HG02973 (cell line): ENCODE results near the gene FRZB.

Experiments used
- ATAC-seq: cut with Tn5 transposase; IDR thresholded peaks from one replicate; pipeline ENCODE4 v1.9.1; 2021; ENCODE audit warnings: moderate library complexity; ENCODE audit not compliant: unreplicated experiment

The FRZB gene

GRCh38 chr2:182807319-182807718 is 59.1 kb downstream of the FRZB start:
- no peak for ATAC-seq

- no peak for ATAC-seq
Measured at GRCh38 chr2:182804128-182804527, 62.3 kb downstream of the FRZB start.

DNA sequence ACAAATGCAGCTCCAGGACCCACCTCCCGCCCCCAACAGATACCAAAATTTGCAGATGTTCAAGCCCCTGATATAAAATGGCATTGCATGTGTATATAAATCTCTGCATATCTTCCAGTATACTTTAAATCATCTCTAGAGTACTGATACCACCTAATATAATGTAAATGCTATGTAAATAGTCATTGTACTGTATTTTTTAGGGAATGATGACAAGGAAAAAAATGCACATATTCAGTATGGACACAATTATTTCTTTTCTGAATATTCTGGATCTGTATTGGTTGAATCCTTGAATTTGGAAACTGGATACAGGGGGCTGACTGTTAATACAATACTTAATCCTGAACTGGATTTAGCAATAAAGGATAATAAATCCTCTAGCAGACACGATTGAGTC is 67.7 kb downstream of the FRZB start:
- no peak for ATAC-seq

- no peak for ATAC-seq
Measured at GRCh38 chr2:182792441-182792840, 74.0 kb downstream of the FRZB start.

DNA sequence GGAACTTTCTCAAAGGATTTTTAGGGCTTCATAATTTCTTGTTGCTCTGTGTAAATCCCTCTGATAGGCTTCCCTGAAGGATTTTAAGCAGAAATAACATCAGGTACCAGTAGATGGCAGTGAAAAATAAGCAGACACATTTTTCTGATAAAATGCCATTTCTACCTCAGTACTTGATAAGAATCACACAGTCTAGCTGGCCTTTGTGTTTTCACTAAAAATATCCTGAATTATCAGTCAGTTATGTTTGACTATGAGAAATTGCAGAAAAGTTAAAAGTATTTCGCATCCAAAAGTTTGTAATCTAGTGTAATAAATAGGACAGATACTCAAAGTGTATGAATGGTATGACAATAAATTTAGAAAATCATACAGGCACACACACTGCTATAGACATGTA is 81.7 kb downstream of the FRZB start:
- no peak for ATAC-seq

DNA sequence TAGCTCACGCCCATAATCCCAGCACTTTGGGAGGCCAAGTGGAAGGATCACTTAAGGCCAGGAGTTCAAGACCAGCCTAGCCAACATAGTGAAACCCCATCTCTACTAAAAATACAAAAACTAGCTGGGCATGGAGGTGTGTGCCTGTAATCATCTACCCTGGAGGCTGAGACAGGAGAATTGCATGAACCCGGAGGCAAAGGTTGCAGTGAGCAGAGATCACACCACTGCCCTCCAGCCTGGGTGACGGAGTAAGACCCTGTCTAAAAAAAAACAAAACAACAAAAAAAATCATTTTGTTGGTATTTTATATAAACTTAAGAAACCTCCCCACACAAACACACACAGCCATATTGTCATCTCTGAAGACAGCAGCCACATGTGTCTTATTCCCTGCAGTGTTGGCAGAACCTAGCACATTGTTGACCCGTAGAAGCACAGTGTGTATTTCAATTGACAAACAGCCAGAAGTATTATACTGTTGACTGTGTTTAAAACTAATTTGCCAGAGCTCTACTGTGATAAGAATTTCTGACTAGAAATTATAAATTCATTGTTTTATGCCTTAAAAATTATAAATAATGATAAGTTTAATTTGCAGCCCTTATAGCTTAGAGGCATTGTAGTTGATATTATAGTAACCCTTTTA is 82.3 kb downstream of the FRZB start:
- no peak for ATAC-seq
